ENCODE measurements around the gene PDCD5. TPM values are rescaled to one million over a fixed set of nuclear protein-coding genes. Genes with fewer than 3 reads are reported as not detected.
"Not testable (repeated sequence)": the region's sequence is repeated elsewhere in the genome, so short reads cannot be mapped to it uniquely, and the experiment has no call there.

PDCD5 gene, protein sequence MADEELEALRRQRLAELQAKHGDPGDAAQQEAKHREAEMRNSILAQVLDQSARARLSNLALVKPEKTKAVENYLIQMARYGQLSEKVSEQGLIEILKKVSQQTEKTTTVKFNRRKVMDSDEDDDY
- 130 TPM for polyA plus RNA-seq (ENCODE audit: insufficient read length)
- long read RNA-seq, donor 1, transcript PDCD5-207 (6 exons, 699 nt), result major isoform, 100 of 125 reads
- long read RNA-seq, donor 1, partial matches to known transcripts, result 13 of 125 reads
- long read RNA-seq, donor 1, other reads (novel, unspliced or antisense), result 0 of 125 reads
- long read RNA-seq, donor 2, transcript PDCD5-203 (4 exons, 1,799 nt), result minor isoform, 6 of 106 reads
- long read RNA-seq, donor 2, transcript PDCD5-207 (6 exons, 699 nt), result major isoform, 69 of 106 reads
- long read RNA-seq, donor 2, partial matches to known transcripts, result 25 of 106 reads
- long read RNA-seq, donor 2, other reads (novel, unspliced or antisense), result 0 of 106 reads
- long read RNA-seq, donor 3, transcript PDCD5-207 (6 exons, 699 nt), result major isoform, 45 of 70 reads
- long read RNA-seq, donor 3, partial matches to known transcripts, result 17 of 70 reads
- long read RNA-seq, donor 3, other reads (novel, unspliced or antisense), result 0 of 70 reads
- long read RNA-seq, donor 4, transcript PDCD5-207 (6 exons, 699 nt), result major isoform, 9 of 24 reads
- long read RNA-seq, donor 4, partial matches to known transcripts, result 8 of 24 reads
- long read RNA-seq, donor 4, other reads (novel, unspliced or antisense), result 0 of 24 reads
- long read RNA-seq, donor 5, transcript PDCD5-205 (4 exons, 480 nt), result minor isoform, 6 of 170 reads
- long read RNA-seq, donor 5, transcript PDCD5-204 (6 exons, 601 nt), result minor isoform, 6 of 170 reads
- long read RNA-seq, donor 5, transcript PDCD5-207 (6 exons, 699 nt), result major isoform, 128 of 170 reads
- long read RNA-seq, donor 5, partial matches to known transcripts, result 23 of 170 reads
- long read RNA-seq, donor 5, other reads (novel, unspliced or antisense), result 0 of 170 reads
- long read RNA-seq, donor 6, transcript PDCD5-207 (6 exons, 699 nt), result major isoform, 91 of 121 reads
- long read RNA-seq, donor 6, transcript PDCD5-205 (4 exons, 480 nt), result minor isoform, 5 of 121 reads
- long read RNA-seq, donor 6, partial matches to known transcripts, result 15 of 121 reads
- long read RNA-seq, donor 6, other reads (novel, unspliced or antisense), result 0 of 121 reads
- long read RNA-seq, donor 7, transcript PDCD5-207 (6 exons, 699 nt), result major isoform, 83 of 136 reads
- long read RNA-seq, donor 7, transcript PDCD5-203 (4 exons, 1,799 nt), result minor isoform, 11 of 136 reads
- long read RNA-seq, donor 7, partial matches to known transcripts, result 35 of 136 reads
- long read RNA-seq, donor 7, other reads (novel, unspliced or antisense), result 0 of 136 reads
- long read RNA-seq, donor 8, transcript PDCD5-207 (6 exons, 699 nt), result major isoform, 27 of 30 reads
- long read RNA-seq, donor 8, partial matches to known transcripts, result 0 of 30 reads
- long read RNA-seq, donor 8, other reads (novel, unspliced or antisense), result 0 of 30 reads

DNA sequence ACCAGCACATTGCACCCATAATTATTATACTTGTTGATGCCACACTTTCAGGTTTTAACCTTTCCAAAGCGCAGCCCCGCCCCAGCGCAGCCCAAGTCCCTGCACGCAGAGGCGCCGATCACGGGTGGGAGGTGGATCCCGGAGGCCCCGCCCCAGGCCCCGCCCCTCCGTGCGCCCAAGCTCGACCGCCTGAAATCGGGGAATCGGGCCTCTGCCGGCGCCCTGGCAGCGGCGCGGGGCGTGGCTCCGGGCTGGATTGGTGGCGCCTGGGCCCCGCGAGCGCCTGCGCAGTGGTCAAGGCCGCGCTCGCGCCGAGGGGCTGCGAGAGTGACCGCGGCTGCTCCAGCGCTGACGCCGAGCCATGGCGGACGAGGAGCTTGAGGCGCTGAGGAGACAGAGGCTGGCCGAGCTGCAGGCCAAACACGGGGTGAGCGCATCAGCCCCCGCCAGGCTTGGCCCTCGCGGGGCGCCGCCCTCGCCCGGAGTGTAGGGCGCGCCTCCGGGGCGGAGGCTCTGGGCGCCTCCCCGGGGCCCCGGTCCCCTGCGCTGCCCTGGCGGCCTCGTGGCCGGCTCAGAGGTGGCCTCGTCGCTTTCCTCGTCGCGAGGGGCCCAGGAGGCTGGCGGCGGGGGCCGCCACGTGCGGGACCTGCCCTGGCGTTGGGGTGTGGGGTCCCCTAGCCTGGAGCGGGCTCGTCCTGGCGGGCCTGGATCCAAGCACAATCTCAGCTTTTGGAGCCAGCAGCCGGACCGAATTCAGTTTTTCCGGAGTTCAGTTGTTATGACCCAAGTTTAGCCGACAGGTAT lies at the start of gene PDCD5:
TSS of gene PDCD5 (plus strand) at position 290 of the 804 bp plus-strand sequence. CDS start at position 362, 72 bp downstream.
- DNase-seq, result peak; percentile 95

DNA sequence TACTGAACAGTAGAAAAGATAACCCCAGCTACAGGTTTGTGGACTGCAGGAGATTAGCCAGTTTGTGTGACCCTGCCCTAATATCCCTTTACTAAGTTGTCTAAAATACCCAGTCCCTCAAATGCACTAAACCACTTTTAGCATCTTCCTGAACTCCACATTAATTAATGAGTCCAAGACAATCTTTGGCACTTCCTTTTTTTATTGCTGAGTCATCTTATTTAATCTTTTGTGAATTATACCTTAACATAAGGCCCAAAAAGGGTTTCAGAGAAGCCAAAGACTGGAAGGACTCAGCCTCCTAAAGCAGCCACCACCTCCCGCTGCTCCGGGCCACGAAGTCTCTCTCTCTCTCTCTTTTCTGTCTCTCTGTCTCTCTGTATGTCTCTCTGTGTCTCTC lies 48.8 kb upstream of the PDCD5 start:
- no peak for DNase-seq

- DNase-seq, result no peak
Observed at GRCh38 chr19:32537580-32537979, 43.4 kb upstream of the PDCD5 start.

- DNase-seq, result no peak
Observed at GRCh38 chr19:32539240-32539916, 41.6 kb upstream of the PDCD5 start.

DNA sequence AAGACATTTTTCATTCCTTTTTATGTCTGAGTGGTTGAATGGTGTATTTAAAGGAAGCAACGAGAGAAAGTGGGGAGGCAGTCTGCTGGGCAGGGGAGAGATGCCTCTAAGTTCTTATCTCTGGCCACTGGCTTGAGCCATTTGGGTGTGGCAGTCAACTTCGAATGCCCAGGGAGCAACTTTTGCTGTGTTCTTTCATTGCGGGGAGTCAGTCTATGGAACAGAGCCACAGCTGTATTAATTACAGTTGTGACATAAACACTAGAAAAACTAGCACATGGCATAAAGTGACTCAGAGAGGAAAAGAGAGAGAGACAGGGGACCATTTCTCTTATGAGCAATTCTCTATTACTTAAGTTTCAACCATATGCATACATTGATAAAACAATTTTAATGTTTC lies 40.4 kb upstream of the PDCD5 start:
- no peak for DNase-seq

GRCh38 chr19:32541376-32541775 lies 39.6 kb upstream of the PDCD5 start:
- DNase-seq, result not testable (repeated sequence)

GRCh38 chr19:32542477-32543108 lies 38.4 kb upstream of the PDCD5 start:
- no peak for DNase-seq

- DNase-seq, result no peak
Observed at GRCh38 chr19:32543115-32543900, 37.7 kb upstream of the PDCD5 start.

GRCh38 chr19:32544917-32545316 lies 36.1 kb upstream of the PDCD5 start:
- no peak for DNase-seq

DNA sequence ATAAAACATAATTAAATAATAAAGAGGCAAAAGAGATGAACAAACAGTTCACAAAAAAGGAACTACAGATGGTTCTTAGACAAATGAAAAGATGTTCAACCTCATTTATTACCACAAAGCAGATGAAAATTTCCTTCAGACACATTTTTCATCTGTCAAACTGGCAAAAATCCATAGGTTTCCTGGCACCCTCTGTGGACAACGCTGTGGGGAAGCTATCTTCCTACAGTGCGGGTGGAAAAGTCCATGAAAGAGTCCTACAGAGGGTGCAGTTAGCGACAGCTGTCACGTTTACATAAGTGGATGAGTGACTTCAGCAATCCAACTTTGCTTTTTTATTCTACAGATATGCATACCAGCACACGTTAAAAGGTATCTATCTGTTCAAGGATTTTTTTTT lies 30.3 kb upstream of the PDCD5 start:
- DNase-seq, result no peak

GRCh38 chr19:32555786-32556185 lies 25.2 kb upstream of the PDCD5 start:
- DNase-seq, result no peak

GRCh38 chr19:32558607-32559228 lies 22.3 kb upstream of the PDCD5 start:
- no peak for DNase-seq

GRCh38 chr19:32563761-32564160 lies 17.2 kb upstream of the PDCD5 start:
- no peak for DNase-seq

DNA sequence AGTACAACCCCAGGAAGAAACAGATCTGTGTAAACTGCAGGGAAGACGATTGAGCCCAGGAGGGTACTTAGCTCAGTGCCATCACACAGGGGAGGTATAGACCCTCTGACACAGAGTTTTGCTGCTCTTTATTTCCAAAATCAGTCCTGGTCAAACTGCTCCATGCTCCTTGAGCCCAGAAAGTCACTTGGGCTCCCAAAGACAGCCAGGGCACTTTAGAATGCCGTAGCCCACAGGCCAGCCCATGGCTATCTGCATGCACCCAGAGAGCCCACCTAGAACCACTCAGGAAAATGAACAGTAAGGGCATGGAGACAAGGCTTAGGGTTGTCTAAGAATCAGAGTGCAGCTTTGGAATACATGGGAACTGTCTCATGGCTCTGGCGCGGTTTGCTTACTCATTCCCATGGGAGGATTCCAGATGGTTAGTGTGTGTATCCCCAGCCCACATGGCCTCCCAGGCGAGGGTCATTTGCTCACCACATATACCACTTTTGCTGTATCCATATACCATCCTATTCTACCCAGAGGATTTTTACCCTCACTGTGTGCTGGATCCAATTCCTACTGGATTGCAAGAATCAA lies 14.7 kb upstream of the PDCD5 start:
- DNase-seq, result no peak

DNA sequence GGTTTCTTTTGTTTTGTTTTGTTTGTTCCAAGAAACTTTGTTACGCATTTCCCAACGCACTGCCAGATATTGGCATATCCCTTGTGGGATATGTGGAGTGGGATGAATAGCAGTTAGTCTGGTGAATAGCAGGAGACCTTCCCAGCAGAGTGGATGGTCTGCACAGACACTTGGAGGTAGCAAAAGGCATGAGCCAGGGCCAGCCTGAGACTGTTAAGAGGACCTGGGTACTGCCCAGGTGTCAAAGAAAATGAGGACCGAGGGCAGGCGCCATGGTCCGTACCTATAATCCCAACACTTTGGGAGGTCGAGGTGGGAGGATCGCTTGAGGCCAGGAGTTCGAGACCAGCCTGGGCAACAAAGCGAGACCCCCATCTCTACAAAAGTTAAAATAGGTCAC lies 13.5 kb upstream of the PDCD5 start:
- no peak for DNase-seq

- DNase-seq, result peak; percentile 47
Observed at GRCh38 chr19:32570081-32570785, 10.8 kb upstream of the PDCD5 start.

GRCh38 chr19:32571471-32572075 lies 9.4 kb upstream of the PDCD5 start:
- not testable (repeated sequence) for DNase-seq

Data from left kidney (tissue), 8 donors.